ENCODE measurements around the gene PLPP4. TPM values are rescaled to one million over a fixed set of nuclear protein-coding genes. Genes with fewer than 3 reads are reported as not detected.

The PLPP4 gene
- total RNA-seq, 4 donors from 2014 or later: 2.5 TPM; not detected in 3

- WGBS, 2 donors (ENCODE audit: low coverage in 1 of 2): 83 to 87% methylated on average over 1 to 2 of the region's 2 CpGs
- Histone ChIP-seq H3K27me3 (no peaks in the 10 kb centered on the region), H3K4me3 (no peak overlapping the region), H3K36me3 (no peaks in the 10 kb centered on the region), H3K27ac (no peak overlapping the region), H3K9me3 (peaks cover 0 to 31% (median 0%) of the 10 kb centered on the region in 3 donors), H3K4me1 (no peaks in the 10 kb centered on the region)
- no peak for TF ChIP-seq POLR2A (IDR thresholded peaks at IDR 0.05)
- ATAC-seq: no peak
Measured at GRCh38 chr10:120553911-120554310, 96.9 kb downstream of the PLPP4 start.

- Histone ChIP-seq H3K36me3 (no peaks in the 10 kb centered on the region), H3K27me3 (no peaks in the 10 kb centered on the region), H3K4me3 (no peak overlapping the region), H3K27ac (no peak overlapping the region), H3K9me3 (peaks cover 0 to 31% (median 0%) of the 10 kb centered on the region in 3 donors), H3K4me1 (no peaks in the 10 kb centered on the region)
- no peak for ATAC-seq
- TF ChIP-seq CTCF (IDR thresholded peaks at IDR 0.05): no peak
- no peak for TF ChIP-seq POLR2AphosphoS5 (IDR thresholded peaks at IDR 0.05)
- TF ChIP-seq POLR2A (IDR thresholded peaks at IDR 0.05): no peak
- no peak for TF ChIP-seq EP300 (IDR thresholded peaks at IDR 0.05)
- 46 to 48% methylated on average over 4 of the region's 4 CpGs for WGBS, 2 donors (ENCODE audit: low coverage in 1 of 2)
Measured at GRCh38 chr10:120555436-120555835, 98.4 kb downstream of the PLPP4 start.

- Histone ChIP-seq H3K4me1 (no peaks in the 10 kb centered on the region), H3K36me3 (no peaks in the 10 kb centered on the region), H3K9me3 (peaks cover 0 to 31% (median 0%) of the 10 kb centered on the region in 3 donors), H3K27me3 (no peaks in the 10 kb centered on the region), H3K4me3 (no peak overlapping the region), H3K27ac (no peak overlapping the region)
- 9 to 14% methylated on average over 2 of the region's 2 CpGs for WGBS, 2 donors (ENCODE audit: low coverage in 1 of 2)
- ATAC-seq: no peak
- TF ChIP-seq POLR2AphosphoS5 (IDR thresholded peaks at IDR 0.05): no peak
- no peak for TF ChIP-seq CTCF (IDR thresholded peaks at IDR 0.05)
- no peak for TF ChIP-seq POLR2A (IDR thresholded peaks at IDR 0.05)
- TF ChIP-seq EP300 (IDR thresholded peaks at IDR 0.05): no peak
Measured at GRCh38 chr10:120555842-120556532, 99.0 kb downstream of the PLPP4 start.

- 53 to 70% methylated on average over 2 to 4 of the region's 4 CpGs for WGBS, 2 donors (ENCODE audit: low coverage in 1 of 2)
- H3K27ac ChIP-seq: no peak overlapping the region
- TF ChIP-seq POLR2A (IDR thresholded peaks at IDR 0.05): no peak
- TF ChIP-seq EP300 (IDR thresholded peaks at IDR 0.05): no peak
- no peak for TF ChIP-seq POLR2AphosphoS5 (IDR thresholded peaks at IDR 0.05)
- no peak for TF ChIP-seq CTCF (IDR thresholded peaks at IDR 0.05)
- ATAC-seq: no peak
- no peaks in the 10 kb centered on the region for H3K36me3 ChIP-seq
- no peaks in the 10 kb centered on the region for H3K27me3 ChIP-seq
- no peaks in the 10 kb centered on the region for H3K4me1 ChIP-seq
- no peak overlapping the region for H3K4me3 ChIP-seq
- H3K9me3 ChIP-seq: peaks cover 0 to 28% (median 0%) of the 10 kb centered on the region in 3 donors
Measured at GRCh38 chr10:120557311-120557710, 100.3 kb downstream of the PLPP4 start.

GRCh38 chr10:120559800-120560199 lies 102.8 kb downstream of the PLPP4 start:
- TF ChIP-seq POLR2A (IDR thresholded peaks at IDR 0.05) (no peak), EP300 (IDR thresholded peaks at IDR 0.05) (no peak), CTCF (IDR thresholded peaks at IDR 0.05) (no peak), POLR2AphosphoS5 (IDR thresholded peaks at IDR 0.05) (no peak)
- ATAC-seq: no peak
- WGBS, 2 donors (ENCODE audit: low coverage in 1 of 2): 70 to 75% methylated on average over 9 to 11 of the region's 11 CpGs
- Histone ChIP-seq H3K36me3 (no peaks in the 10 kb centered on the region), H3K27ac (no peak overlapping the region), H3K4me1 (no peaks in the 10 kb centered on the region), H3K4me3 (no peak overlapping the region), H3K9me3 (peaks cover 0 to 3% (median 0%) of the 10 kb centered on the region in 3 donors), H3K27me3 (no peaks in the 10 kb centered on the region)
